Activated CD4-positive, CD25-positive, alpha-beta regulatory T cell (primary cell): ENCODE measurements around the gene PPP1R26.
"Not testable (repeated sequence)": the region's sequence is repeated elsewhere in the genome, so short reads cannot be mapped to it uniquely, and the experiment has no call there.

Source experiments
- DNase-seq, 4 experiments: peaks; one replicate each; lab custom pipeline; 2025; lab: John Stamatoyannopoulos, UW

The PPP1R26 gene

DNA sequence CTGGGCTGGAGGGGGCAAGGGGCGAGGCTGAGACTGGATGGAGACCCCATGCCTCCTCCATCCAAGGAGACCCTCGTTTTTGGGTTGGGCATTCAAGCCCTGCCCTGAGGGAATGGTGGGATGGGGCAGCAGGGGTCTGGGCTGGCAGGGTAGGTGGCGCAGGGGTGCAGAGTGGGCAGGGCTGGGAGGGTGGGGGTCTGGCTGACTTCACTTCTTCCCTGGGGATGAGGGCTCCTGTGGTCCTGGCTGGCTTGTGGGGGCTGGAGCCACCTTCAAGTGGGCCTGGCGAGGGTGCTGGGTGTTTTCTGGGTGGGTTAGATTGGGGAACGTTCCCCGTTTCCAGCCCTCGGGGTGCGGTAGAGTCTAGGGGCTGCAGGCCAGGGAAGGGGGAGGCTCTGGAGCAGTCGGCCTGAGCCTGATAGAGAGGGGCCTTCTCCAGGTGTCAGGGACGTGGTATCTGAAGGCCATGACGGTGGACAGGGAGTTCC is 42.1 kb downstream of the PPP1R26 start:
- DNase-seq: no peak

DNA sequence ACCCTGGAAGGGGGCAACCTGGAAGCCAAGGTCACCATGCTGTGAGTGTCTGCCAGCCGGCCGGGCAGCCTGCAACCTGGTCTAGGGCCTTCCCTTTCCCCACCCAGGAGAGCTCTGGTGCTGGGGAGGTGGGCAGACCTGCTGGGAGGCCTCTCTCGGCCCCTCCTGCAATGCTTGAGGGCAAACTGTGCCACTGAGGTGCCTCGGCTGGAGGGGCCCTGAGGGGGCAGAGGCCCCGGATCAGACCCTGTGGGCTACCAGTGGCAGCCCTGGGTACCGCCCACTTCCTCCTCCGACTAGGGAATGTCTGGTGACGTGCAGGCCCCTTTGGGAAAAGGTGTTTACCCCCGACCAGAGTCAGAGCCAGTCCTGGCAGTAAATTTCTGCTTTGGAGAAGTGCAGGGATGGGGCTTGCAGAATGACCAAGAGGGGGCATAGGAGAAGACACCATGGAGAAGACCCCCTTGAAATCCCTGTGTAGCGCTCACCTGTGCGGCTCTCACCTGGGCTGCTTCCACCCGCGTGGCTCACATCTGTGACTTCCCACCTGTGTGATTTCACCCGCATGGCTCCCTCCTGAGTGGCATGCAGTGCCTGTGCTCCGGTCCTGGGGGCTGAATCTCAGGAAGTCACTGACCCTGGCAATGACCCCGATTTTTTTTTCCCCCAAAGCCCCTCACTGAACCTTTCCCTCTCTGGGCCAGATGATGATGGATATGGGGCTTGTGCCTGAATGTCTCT is 42.7 kb downstream of the PPP1R26 start:
- DNase-seq: no peak

DNA sequence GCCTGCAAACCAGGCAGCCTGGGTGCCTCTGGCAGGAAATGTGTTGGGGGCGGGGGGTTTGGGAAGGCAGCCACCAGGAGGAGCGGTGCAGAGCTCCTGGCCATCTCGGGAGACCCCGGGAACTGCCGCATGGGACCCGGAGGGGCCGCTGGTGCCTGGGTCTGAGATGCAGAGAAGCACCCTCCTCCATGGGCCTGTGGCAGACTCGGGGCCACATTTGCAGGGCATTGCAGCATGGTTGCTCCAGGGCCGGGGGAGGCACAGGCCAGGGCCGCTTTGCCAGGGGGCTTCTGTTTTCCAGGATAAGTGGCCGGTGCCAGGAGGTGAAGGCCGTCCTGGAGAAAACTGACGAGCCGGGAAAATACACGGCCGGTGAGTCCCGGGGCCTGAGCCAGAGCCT is 43.3 kb downstream of the PPP1R26 start:
- DNase-seq: no peak

DNA sequence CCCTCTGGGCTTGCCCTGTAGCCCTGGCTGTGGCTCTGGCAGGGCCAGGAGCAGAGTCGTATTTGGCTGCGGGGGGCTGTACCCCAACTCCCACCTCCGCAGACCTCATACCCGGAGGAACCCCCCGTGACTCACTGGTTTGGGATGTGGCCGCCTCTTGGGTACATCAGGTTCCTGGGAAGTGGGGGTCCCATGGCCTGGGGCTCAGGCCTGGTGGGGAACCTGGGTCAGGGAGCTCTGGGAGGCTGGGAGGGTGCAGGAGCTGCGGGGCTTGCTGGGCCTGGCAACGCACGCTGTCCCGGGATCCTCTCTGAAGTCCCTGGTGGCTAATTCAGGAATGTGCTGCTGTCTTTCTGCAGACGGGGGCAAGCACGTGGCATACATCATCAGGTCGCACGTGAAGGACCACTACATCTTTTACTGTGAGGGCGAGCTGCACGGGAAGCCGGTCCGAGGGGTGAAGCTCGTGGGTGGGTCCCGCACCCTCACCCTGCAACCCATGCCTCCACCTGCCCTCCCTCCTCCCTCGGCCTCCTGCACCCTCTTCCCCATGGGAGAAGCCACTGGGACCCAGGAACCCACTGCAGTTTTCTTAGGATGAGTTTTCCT is 44.0 kb downstream of the PPP1R26 start:
- no peak for DNase-seq

DNA sequence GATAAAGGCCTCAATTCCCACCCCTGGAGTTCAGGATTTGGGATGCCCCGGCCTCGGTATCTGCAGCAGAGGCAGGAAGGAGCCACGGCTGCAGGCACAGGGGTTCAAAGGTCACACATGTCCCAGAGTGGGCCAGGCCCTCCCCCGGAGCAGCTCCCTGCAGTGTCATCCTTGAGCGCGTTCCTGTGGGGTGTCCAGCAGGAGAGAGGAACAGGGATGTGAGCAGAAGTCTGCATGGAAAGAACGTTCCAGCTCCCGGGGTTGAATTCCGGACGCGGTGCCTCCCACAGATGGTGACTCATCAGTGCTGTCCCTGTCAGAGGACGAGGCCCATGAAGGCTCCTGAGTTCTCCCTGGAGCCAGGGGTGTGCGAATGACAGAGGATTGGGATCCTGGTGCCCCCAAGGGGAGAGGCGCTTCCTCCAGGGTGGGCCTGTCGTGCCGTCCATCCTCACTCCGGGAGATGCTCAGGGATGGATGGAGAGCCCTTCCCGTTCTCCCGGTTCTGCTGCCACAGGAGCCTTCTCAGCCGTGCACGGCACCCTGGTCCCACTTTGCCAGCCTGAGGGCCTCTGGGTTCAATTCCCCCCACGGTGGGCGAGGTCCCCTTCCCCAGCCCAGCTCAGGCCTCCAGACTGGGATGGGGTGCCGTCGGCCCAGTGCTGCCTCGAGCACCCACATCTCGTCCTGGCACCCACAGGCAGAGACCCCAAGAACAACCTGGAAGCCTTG is 44.7 kb downstream of the PPP1R26 start:
- DNase-seq: no peak

DNA sequence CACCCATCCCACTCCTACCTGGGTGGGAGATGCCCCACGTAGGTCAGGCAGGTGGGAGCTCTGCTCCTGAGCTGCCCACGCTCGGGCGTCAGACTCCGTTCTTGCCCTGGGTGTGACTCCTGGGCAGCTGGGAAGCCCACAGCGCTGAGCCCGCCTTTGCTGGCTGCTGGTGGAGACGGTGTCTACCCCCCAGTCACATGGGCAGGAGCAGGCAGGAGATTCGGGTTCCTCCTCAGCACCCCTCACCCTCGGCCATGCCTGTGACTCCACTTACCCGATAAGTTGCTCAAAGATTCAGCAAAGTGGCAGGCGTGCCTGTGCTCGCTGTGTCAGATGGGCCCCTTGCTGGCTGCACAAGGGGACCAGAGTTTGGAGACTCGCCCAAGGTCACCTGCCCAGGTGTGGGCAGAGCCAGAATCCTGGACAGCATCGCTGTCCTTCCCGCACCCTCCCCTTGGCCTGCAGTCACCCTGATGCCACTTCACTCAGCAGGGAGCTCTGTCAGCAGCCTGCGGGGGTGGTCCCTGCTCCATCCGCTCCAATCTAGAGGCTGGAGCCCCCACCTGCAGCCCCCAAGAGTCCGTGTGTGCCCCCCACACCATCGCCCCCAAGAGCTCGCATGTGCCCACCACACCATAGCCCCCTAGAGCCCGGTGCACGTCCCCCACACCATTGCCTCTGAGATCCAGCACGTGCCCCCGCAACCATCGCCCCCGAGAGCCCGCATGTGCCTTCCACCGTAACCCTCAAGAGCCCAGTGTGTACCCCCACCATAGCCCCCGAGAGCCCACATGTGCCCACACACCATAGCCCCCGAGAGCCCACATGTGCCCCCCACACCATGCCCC is 45.9 kb downstream of the PPP1R26 start:
- DNase-seq: no peak

DNA sequence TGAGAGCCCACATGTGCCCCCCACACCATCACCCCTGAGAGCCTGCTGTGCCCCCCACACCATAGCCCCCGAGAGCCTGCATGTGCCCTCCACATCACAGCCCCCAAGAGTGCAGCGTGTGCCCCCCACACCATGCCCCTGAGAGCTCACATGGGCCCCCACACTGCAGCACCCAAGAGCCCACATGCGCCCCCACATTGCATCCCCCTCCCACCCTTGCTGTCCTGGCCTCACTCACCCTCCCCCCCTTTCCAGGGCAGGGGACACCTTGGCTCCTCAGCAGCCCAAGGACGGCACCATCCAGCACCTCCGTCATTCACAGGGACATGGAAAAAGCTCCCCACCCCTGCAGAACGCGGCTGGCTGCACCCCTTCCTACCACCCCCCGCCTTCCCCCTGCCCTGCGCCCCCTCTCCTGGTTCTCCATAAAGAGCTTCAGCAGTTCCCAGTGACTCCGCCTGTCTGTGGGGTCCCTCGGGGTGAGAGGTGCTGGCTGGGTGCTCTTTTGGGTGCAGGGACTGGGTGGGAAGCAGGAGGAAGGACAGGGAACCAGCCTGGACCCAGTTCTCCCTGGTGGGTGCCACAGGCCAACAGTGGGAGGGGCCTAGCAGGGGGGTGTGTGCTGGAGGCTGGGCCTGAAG is 46.6 kb downstream of the PPP1R26 start:
- no peak for DNase-seq

DNA sequence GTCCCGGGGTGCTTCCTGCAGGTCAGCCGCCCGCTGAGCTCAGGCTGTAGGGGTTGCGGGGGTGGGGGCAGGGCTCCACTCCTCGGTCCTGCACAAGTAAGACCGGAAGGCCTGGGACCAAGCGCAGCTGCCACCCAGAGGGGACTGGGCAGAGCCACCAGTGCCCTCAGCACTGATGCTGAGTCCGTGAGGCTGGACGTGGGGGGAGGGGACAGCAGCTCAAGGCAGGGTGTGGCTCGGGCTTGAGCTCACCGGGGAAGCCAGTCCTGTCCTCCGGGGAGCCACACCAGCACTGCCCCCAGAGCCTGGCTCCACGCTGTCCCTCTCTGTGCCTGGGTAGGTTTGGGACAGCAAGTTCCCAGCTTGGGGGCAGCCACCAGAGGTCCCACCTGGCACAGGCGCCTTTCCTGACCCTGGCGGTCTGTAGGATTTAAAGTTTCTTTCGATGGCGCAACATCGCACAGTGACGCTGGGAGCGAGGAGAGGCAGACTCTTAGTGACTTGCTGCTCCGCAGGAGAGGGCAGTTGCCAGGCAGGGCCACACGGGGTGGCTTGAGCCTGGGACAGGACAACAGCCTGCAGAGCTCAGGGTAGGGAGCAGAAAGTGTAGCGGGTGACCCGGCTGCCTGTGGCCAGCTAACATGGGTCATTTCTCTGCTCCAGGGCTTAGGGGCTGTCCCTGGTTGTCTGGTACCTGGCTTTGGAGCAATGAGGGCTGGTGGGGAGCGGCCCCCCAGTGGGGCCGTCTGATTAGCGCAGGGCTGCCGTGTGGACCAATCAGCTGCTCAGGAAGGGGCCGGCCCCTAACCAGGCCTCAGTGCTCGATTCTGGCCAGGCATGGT is 47.4 kb downstream of the PPP1R26 start:
- DNase-seq: no peak

DNA sequence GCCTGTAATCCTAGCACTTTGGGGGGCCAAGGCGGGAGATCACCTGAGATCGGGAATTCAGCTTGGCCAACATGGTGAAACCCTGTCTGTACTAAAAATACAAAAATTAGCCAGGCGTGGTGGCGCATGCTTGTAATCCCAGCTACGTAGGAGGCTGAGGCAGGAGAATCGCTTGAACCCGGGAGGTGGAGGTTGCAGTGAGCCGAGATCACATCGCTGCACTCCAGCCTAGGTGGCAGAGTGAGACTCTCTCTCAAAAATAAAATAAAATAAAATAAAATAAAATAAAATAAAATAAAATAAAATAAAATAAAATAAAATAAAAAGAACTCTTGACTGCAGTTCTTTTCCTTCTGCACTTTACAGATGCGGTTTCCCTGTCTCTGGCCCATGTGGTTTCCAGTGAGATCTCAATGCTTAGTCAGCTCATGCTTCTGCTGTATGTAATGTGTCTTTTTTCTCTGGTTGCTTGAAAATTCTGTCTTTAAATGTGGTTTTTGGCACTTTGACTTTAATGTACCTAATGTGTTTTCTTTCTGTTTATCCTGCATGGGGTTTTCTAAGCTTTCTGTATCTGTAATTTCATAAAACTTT is 49.4 kb downstream of the PPP1R26 start:
- DNase-seq: not testable (repeated sequence)

DNA sequence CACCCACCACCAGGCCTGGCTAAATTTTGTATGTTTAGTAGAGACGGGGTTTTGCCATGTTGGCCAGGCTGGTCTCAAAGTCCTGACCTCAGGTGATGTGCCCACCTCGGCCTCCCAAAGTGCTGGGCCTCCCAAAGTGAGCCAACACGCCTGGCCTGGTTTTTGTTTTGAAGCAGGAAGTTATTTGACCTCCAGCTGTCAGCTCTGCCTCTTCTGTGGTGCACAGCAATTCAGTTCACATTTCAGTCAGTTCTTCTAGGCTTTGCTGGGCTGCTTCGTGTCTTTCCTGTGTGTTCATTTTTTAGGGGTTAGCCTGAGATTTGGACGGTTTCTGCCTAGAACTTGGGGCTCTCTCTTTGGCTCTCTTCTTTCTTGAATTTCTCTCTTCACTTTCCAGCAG is 50.6 kb downstream of the PPP1R26 start:
- no peak for DNase-seq

DNA sequence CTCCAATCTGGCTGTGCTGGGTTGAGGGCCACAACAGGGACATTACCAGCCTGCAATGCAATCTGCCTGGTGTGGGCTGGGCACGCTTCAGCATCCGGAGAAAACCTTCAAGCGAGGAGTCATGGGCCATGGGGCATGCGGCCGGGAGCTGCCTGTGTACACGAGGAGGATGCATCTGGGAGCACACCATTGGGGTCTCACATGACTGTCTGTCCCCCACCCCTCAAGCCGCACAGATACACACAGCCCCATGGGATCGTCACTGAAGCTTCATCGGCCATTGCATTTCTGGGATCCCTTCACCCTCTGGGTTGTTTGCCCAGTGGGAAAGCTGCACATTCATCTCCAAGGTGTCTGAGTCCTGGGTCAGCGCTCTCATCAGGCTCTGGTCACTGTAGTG is 51.5 kb downstream of the PPP1R26 start:
- no peak for DNase-seq

DNA sequence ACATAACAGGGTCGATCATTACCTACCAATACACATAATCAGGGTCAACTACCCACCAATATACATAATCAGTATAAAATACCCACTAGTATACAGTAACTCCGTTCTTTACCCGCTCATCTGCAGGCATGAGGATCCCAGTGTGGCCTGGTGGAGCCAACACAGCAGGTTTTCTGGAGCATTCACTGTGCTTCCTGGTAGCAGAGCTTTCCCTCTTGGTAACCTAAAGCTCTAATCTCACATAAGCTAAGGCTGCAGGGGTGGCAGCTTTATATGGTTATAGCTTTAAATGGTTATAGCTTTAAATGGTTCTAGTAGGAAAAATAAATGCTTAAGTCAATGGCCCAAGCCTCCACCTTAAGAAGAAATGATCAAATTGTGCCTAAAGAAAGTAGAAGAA is 53.5 kb downstream of the PPP1R26 start:
- DNase-seq: no peak

DNA sequence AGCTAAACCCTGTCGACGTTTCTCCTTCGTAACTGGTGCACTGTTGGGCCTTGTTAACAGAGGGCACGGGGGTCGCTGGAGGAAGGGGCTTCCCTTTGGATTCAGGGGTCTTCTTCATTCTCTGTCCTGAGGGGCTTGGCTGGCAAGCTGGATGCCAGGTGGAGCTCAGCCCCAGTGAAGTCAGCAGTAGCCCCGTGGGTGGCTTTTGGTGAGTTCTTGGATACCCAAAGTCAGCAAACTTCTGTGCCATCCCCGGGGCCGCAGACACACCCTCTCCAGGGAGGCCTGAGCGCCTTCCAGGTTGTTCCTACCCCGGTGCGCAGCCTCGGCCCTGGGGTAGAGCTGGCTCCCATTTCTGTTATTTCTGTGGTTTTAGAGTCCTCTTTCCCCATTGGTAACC is 54.1 kb downstream of the PPP1R26 start:
- DNase-seq: no peak

DNA sequence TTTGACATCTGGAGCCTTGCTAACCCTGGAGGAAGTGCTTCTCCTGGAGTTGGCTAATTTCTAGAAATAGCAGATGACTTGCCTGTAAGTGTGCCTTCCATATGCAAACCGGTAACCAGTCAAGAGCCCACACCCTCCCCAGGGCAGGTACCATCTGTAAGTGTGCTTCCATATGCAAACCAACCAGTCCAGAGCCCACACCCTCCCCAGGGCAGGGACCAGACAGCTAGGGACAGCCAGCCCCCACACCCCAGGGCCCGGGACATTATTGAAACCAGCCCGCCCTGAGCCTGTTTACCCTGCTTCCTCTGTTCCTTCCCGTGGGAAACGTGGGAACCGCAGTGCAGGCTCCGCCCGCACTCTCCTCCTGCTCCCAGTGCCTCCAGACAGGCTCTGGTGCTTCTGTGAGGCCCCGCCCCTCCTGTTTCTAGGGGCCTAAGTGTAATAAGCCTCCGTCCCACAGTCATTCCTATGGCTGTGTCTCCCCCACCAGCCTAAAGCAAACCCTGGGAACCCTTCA is 54.7 kb downstream of the PPP1R26 start:
- not testable (repeated sequence) for DNase-seq

DNA sequence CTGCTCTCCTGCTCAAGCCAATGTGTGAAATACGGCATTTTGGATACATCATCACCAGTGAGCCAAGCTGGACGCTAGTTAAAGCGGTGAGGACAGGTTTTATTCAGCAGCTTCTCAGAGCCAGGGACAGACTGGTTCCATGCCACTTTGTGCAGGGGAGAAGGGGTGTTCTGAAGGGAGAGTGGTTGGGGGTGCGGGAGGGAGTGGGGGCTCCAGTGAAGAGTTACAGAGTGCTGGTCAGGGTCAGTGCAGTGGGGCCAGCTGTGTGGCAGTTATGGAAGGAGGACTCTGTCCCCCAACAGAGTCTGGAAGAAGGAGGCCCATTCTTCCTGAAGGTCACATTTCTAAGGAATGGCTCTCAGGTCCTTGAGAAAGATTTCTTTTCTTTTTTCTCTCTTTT is 55.2 kb downstream of the PPP1R26 start:
- not testable (repeated sequence) for DNase-seq

DNA sequence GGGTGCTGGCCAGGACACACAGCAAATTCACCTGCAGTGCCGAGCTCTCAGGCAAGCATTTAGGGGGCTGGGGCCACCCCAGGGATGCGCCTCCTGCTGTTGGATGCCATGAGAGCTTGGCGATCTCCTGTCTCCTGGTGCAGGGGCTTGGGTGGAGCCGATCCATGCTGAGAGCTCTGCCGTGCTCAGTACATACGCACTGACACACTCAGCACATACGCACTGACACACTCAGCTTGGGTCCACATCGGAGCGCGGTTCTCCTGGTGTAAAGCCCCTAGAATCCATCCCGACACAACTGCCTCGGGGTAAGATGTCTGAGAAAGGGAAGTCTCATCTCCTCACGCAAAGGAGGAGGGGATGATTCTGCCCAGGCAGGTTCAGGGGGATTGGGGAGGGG is 56.0 kb downstream of the PPP1R26 start:
- not testable (repeated sequence) for DNase-seq

DNA sequence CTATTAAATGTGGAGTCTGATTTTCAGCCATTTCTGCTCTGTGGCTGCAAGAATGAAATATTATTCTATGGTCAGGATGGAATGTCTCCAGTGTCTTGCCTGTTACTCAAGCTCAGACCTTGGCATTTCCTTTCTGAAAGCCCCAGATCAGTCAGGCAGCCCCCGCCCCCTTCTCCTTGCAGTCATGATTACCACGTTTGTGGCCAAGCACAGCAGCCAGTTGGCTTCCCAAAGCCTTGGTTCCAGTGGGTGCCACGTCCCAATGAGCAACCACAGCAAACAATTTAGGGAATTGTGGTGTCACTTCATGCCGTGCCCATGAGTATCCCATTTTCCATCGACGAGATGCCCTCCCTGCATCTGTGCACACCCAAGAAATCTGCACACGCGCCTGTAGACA is 56.6 kb downstream of the PPP1R26 start:
- no peak for DNase-seq
